NCI-H2107 treated with DMSO at 0.1 percent for 48 hours (cell line): ENCODE results near the gene BOLA2B.
"Not testable (repeated sequence)": the region's sequence is repeated elsewhere in the genome, so short reads cannot be mapped to it uniquely, and the experiment has no call there.

ENCODE experiments used
- DNase-seq: peaks from one replicate; lab custom pipeline; 2025; ENCODE audit not compliant: unreplicated experiment; lab: John Stamatoyannopoulos, UW

Gene BOLA2B

GRCh38 chr16:30193615-30194014 lies at the start of gene BOLA2B, which contains the start of gene SLX1A:
BOLA2B (minus strand) TSS chr16:30193666; CDS start chr16:30193595, 71 bp downstream.
SLX1A (plus strand) TSS chr16:30193875; CDS start chr16:30194085, 210 bp downstream.
- not testable (repeated sequence) for DNase-seq

- DNase-seq: not testable (repeated sequence)
Observed at GRCh38 chr16:30217082-30217481, 23.6 kb upstream of the BOLA2B start.

GRCh38 chr16:30211414-30211813 lies 17.9 kb upstream of the BOLA2B start:
- not testable (repeated sequence) for DNase-seq

GRCh38 chr16:30209032-30209431 lies 15.6 kb upstream of the BOLA2B start:
- DNase-seq: not testable (repeated sequence)

- DNase-seq: not testable (repeated sequence)
Observed at GRCh38 chr16:30207063-30207704, 13.7 kb upstream of the BOLA2B start.

GRCh38 chr16:30206252-30206651 lies 12.8 kb upstream of the BOLA2B start:
- not testable (repeated sequence) for DNase-seq

- DNase-seq: not testable (repeated sequence)
Observed at GRCh38 chr16:30205541-30206236, 12.2 kb upstream of the BOLA2B start.

GRCh38 chr16:30199608-30200343 lies 6.3 kb upstream of the BOLA2B start:
- DNase-seq: not testable (repeated sequence)

GRCh38 chr16:30199049-30199448 lies 5.6 kb upstream of the BOLA2B start, which contains the start of gene SULT1A3:
SULT1A3 (plus strand) TSS chr16:30199255; CDS start chr16:30200729, 1,474 bp downstream.
- DNase-seq: not testable (repeated sequence)

GRCh38 chr16:30197001-30197400 lies 3.5 kb upstream of the BOLA2B start:
- DNase-seq: not testable (repeated sequence)

GRCh38 chr16:30194172-30194925 lies 883 bp upstream of the BOLA2B start:
- not testable (repeated sequence) for DNase-seq

GRCh38 chr16:30193098-30193497 lies 368 bp downstream of the BOLA2B start:
- not testable (repeated sequence) for DNase-seq

GRCh38 chr16:30191158-30191557 lies 2.3 kb downstream of the BOLA2B start:
- not testable (repeated sequence) for DNase-seq

GRCh38 chr16:30187971-30188561 lies 5.4 kb downstream of the BOLA2B start:
- DNase-seq: no peak

GRCh38 chr16:30187556-30187865 lies 6.0 kb downstream of the BOLA2B start:
- DNase-seq: no peak

GRCh38 chr16:30186782-30187555 lies 6.5 kb downstream of the BOLA2B start:
- no peak for DNase-seq

- no peak for DNase-seq
Observed at GRCh38 chr16:30186444-30186781, 7.1 kb downstream of the BOLA2B start.

GRCh38 chr16:30185683-30186421 lies 7.6 kb downstream of the BOLA2B start:
- no peak for DNase-seq
